Chondrocyte (in vitro differentiated cells): ENCODE data around the gene PDE4D. TPM values are rescaled to one million over a fixed set of nuclear protein-coding genes. Genes with fewer than 3 reads are reported as not detected.

Experiments used
- DNase-seq: peaks from one replicate; pipeline ENCODE4 v3.0.0; 2021; ENCODE audit warnings: mixed read lengths, low spot score
- H3K27ac Mint-ChIP-seq: one replicate; pipeline ENCODE4 v1.8.0; 2021; ENCODE audit warnings: mild to moderate bottlenecking, moderate library complexity, mixed read lengths; ENCODE audit not compliant: unreplicated experiment
- H3K27me3 Mint-ChIP-seq: 2 replicates; pipeline ENCODE4 v1.8.0; 2021; ENCODE audit warnings: low read depth, mixed read lengths
- H3K36me3 Mint-ChIP-seq: 2 replicates; pipeline ENCODE4 v1.8.0; 2021; ENCODE audit warnings: low read depth, mixed read lengths
- H3K4me1 Mint-ChIP-seq: 2 replicates; pipeline ENCODE4 v1.8.0; 2021; ENCODE audit warnings: low read depth, mild to moderate bottlenecking, mixed read lengths
- H3K4me3 Mint-ChIP-seq: one replicate; pipeline ENCODE4 v1.8.0; 2021; ENCODE audit warnings: mild to moderate bottlenecking, moderate library complexity, mixed read lengths; ENCODE audit not compliant: unreplicated experiment
- H3K9me3 Mint-ChIP-seq: 2 replicates; pipeline ENCODE4 v1.8.0; 2021; ENCODE audit warnings: low read depth, mixed read lengths
- CTCF ChIP-seq: fragments of 200-600 bp; sonication (generic); IDR thresholded peaks from 2 replicates; pipeline ENCODE4 v1.5.0; 2021; ENCODE audit warnings: antibody characterized with exemption, mild to moderate bottlenecking, moderate library complexity
- total RNA-seq: library from RNA; stranded (reverse); gene quantifications from 3 replicates; pipeline ENCODE4 v1.2.1, GENCODE V29; 2021

PDE4D gene
- total RNA-seq, 1 donor from 2014 or later: 21.1 TPM

GRCh38 chr5:59600998-59601397 is 292.5 kb downstream of the PDE4D start:
- Mint-ChIP-seq H3K36me3 (no peaks in the 10 kb centered on the region), H3K4me3 (no peak overlapping the region), H3K9me3 (peaks cover 4% of the 10 kb centered on the region), H3K27me3 (no peaks in the 10 kb centered on the region), H3K4me1 (peaks cover 25% of the 10 kb centered on the region), H3K27ac (no peak overlapping the region)
- no peak for TF ChIP-seq CTCF
- DNase-seq: no peak

GRCh38 chr5:59600153-59600552 is 293.4 kb downstream of the PDE4D start:
- Mint-ChIP-seq H3K4me1 (peaks cover 30% of the 10 kb centered on the region), H3K9me3 (peaks cover 4% of the 10 kb centered on the region), H3K36me3 (no peaks in the 10 kb centered on the region), H3K27me3 (no peaks in the 10 kb centered on the region), H3K4me3 (no peak overlapping the region), H3K27ac (no peak overlapping the region)
- no peak for DNase-seq
- TF ChIP-seq CTCF: no peak

- DNase-seq: no peak
- peaks cover 4% of the 10 kb centered on the region for H3K9me3 Mint-ChIP-seq
- no peaks in the 10 kb centered on the region for H3K36me3 Mint-ChIP-seq
- H3K4me3 Mint-ChIP-seq: no peak overlapping the region
- H3K4me1 Mint-ChIP-seq: peaks cover 30% of the 10 kb centered on the region
- no peak overlapping the region for H3K27ac Mint-ChIP-seq
- H3K27me3 Mint-ChIP-seq: no peaks in the 10 kb centered on the region
- no peak for TF ChIP-seq CTCF
Measured at GRCh38 chr5:59599729-59600128, 293.8 kb downstream of the PDE4D start.

- Mint-ChIP-seq H3K36me3 (no peaks in the 10 kb centered on the region), H3K27me3 (no peaks in the 10 kb centered on the region), H3K4me1 (peaks cover 35% of the 10 kb centered on the region), H3K4me3 (peak overlapping the region; percentile 68), H3K27ac (peak overlapping the region; percentile 71), H3K9me3 (peaks cover 4% of the 10 kb centered on the region)
- no peak for DNase-seq
- TF ChIP-seq CTCF: no peak
Measured at GRCh38 chr5:59598547-59598874, 295.0 kb downstream of the PDE4D start.

GRCh38 chr5:59597690-59598546 is 295.6 kb downstream of the PDE4D start:
- DNase-seq: no peak
- H3K27me3 Mint-ChIP-seq: no peaks in the 10 kb centered on the region
- peak overlapping the region; percentile 68 for H3K4me3 Mint-ChIP-seq
- peaks cover 38% of the 10 kb centered on the region for H3K4me1 Mint-ChIP-seq
- peak overlapping the region; percentile 71 for H3K27ac Mint-ChIP-seq
- H3K9me3 Mint-ChIP-seq: peaks cover 4% of the 10 kb centered on the region
- TF ChIP-seq CTCF: no peak
- no peaks in the 10 kb centered on the region for H3K36me3 Mint-ChIP-seq
